ENCODE data around the gene RAP1GAP.

- TF ChIP-seq RAD21 (IDR thresholded peaks at IDR 0.05), result no peak
- TF ChIP-seq CTCF (IDR thresholded peaks at IDR 0.05; ENCODE audit: low read depth, low read length, missing input control), result no peak
- no peak for TF ChIP-seq REST (IDR thresholded peaks at IDR 0.05)
- no peak for TF ChIP-seq HNF4G (IDR thresholded peaks at IDR 0.05)
- no peak for TF ChIP-seq MAX (IDR thresholded peaks at IDR 0.05)
- no peak for TF ChIP-seq EGR1 (IDR thresholded peaks at IDR 0.05; ENCODE audit: low read depth in 2 of 2)
- TF ChIP-seq SP1 (IDR thresholded peaks at IDR 0.05), result no peak
- TF ChIP-seq NR2F2 (IDR thresholded peaks at IDR 0.05), result no peak
- no peak for TF ChIP-seq YY1 (IDR thresholded peaks at IDR 0.05)
- TF ChIP-seq HNF4A (conservative IDR thresholded peaks at IDR 0.05), result no peak
- TF ChIP-seq ATF3 (IDR thresholded peaks at IDR 0.05), result no peak
- no peak for TF ChIP-seq ZBTB33 (IDR thresholded peaks at IDR 0.05)
Measured at GRCh38 chr1:21590126-21590880, 78.9 kb downstream of the RAP1GAP start.

All from liver (tissue), 3 donors.